Osteoblast (primary cell): Measurements from ENCODE around the gene GNAI3. TPM values are rescaled to one million over a fixed set of nuclear protein-coding genes. Genes with fewer than 3 reads are reported as not detected.

ENCODE experiments used
- DNase-seq: peaks from one replicate; pipeline ENCODE4 v3.0.0; 2011; ENCODE audit warnings: low spot score, mixed read lengths; ENCODE audit not compliant: insufficient read length; ENCODE audit errors: missing footprints
- H2AFZ ChIP-seq: 2 replicates; pipeline ENCODE4 v1.6.0; 2011; ENCODE audit warnings: mild to moderate bottlenecking, low read length
- H3K27ac ChIP-seq: 2 replicates; pipeline ENCODE4 v1.5.1; 2011; ENCODE audit warnings: mild to moderate bottlenecking, low read depth, low read length, moderate library complexity
- H3K27me3 ChIP-seq: 2 replicates; pipeline ENCODE4 v1.6.0; 2012; ENCODE audit warnings: mild to moderate bottlenecking, control low read depth, inconsistent platforms, low read length, moderate library complexity; ENCODE audit not compliant: insufficient read depth
- H3K36me3 ChIP-seq: 2 replicates; pipeline ENCODE4 v1.5.1; 2011; ENCODE audit warnings: mild to moderate bottlenecking, low read length, control low read depth, moderate library complexity; ENCODE audit not compliant: insufficient read depth
- H3K4me1 ChIP-seq: 2 replicates; pipeline ENCODE4 v1.5.1; 2011; ENCODE audit warnings: mild to moderate bottlenecking, low read length, control low read depth, moderate library complexity; ENCODE audit not compliant: insufficient read depth
- H3K4me2 ChIP-seq: 2 replicates; pipeline ENCODE4 v1.6.0; 2011; ENCODE audit warnings: mild to moderate bottlenecking, low read length; ENCODE audit not compliant: insufficient read depth
- H3K4me3 ChIP-seq: fragments of 200-600 bp; sonication (generic); 3 replicates; pipeline ENCODE4 v1.5.1; 2012; ENCODE audit warnings: mild to moderate bottlenecking, low read length, inconsistent platforms; ENCODE audit not compliant: insufficient read depth
- H3K79me2 ChIP-seq: 2 replicates; pipeline ENCODE4 v1.6.0; 2012; ENCODE audit warnings: mild to moderate bottlenecking, low read length, control low read depth, inconsistent platforms; ENCODE audit not compliant: insufficient read depth
- H3K9me3 ChIP-seq: 2 replicates; pipeline ENCODE4 v1.5.1; 2011; ENCODE audit warnings: low read depth, low read length, control low read depth
- H4K20me1 ChIP-seq: 2 replicates; pipeline ENCODE4 v1.6.0; 2012; ENCODE audit warnings: mild to moderate bottlenecking, low read length, control low read depth; ENCODE audit not compliant: insufficient read depth
- CTCF ChIP-seq: IDR thresholded peaks from 2 replicates; pipeline ENCODE4 v1.5.1; 2011; ENCODE audit warnings: mild to moderate bottlenecking, low read depth, low read length, moderate library complexity; ENCODE audit errors: extremely low read depth
- total RNA-seq: library from RNA; depleted of rRNA; stranded (reverse); fragments of >200 nt; gene quantifications from 2 replicates; pipeline ENCODE4 v1.2.3, GENCODE V29; 2012

GNAI3 gene
- total RNA-seq, 1 donor: 14.1 TPM

DNA sequence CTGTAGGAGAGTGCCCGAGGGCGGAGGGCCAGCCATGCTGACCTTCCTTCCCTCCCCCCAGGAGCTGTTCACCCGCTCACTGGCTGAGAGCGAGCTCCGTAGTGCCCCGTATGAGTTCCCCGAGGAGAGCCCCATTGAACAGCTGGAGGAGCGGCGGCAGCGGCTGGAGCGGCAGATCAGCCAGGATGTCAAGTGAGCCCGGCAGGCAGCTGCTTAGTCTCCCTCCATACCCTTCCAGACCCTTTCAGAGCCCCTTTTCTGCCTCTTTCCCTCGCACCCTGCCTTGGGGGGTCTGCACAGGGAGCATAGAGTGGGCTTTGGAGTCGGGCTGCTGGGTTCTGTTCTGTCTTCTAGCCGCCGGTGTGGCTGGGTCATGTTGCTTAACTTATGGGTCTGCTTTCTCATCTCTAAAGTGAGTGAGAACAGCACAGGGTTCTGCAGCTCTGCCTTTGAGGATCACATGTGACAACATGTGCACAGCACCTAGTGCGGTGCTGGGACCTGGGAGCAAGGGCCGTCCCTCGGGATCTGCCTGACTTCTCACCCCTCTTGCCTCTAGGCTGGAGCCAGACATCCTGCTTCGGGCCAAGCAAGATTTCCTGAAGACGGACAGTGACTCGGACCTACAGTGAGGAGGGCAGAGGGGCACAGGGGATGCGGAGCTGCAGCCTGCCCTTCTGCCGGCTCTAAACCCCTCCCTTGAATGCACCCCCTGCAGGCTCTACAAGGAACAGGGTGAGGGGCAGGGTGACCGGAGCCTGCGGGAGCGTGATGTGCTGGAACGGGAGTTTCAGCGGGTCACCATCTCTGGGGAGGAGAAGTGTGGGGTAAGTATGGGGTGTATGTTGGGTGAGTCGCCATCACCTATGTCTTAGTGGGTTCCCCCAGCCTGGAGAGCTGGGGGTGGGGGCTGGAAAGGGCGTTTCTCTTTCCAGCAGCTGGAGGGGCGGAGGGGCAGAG is 77.5 kb downstream of the GNAI3 start:
- TF ChIP-seq CTCF: no peak
- Histone ChIP-seq H3K79me2 (peaks cover 56% of the 10 kb centered on the region), H4K20me1 (peaks cover 61% of the 10 kb centered on the region), H3K27ac (no peak overlapping the region), H3K4me1 (peaks cover 32% of the 10 kb centered on the region), H3K4me3 (no peak overlapping the region), H3K4me2 (no peak overlapping the region), H3K36me3 (peaks cover 46% of the 10 kb centered on the region), H3K27me3 (no peaks in the 10 kb centered on the region), H2AFZ (no peak overlapping the region), H3K9me3 (no peaks in the 10 kb centered on the region)
- no peak for DNase-seq

DNA sequence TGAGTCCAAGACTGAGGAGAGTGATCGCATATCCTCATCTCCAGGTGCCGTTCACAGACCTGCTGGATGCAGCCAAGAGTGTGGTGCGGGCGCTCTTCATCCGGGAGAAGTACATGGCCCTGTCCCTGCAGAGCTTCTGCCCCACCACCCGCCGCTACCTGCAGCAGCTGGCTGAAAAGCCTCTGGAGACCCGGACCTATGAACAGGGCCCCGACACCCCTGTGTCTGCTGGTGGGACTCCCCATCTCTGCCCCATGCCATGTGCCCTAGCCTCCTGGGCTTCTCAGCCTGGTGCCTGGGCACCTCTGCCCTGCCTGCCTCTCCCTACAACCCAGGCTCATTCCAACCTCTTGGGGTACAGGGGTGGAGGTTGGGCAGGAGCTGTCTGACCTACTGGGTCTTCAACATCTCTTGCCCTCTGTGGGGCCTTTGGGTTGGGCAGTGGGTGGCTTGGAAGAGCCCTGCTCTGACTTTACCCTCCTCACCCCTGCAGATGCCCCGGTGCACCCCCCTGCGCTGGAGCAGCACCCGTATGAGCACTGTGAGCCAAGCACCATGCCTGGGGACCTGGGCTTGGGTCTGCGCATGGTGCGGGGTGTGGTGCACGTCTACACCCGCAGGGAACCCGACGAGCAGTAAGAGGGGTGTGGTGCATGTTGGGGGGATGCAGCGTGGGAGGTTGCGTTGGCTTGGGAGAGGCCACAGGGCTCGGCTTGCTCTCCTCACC is 78.4 kb downstream of the GNAI3 start:
- H2AFZ ChIP-seq: no peak overlapping the region
- no peak for TF ChIP-seq CTCF
- H3K9me3 ChIP-seq: no peaks in the 10 kb centered on the region
- peaks cover 46% of the 10 kb centered on the region for H3K79me2 ChIP-seq
- no peaks in the 10 kb centered on the region for H3K27me3 ChIP-seq
- no peak for DNase-seq
- no peak overlapping the region for H3K4me2 ChIP-seq
- peaks cover 55% of the 10 kb centered on the region for H3K36me3 ChIP-seq
- peaks cover 27% of the 10 kb centered on the region for H3K4me1 ChIP-seq
- no peak overlapping the region for H3K27ac ChIP-seq
- H4K20me1 ChIP-seq: peaks cover 60% of the 10 kb centered on the region
- no peak overlapping the region for H3K4me3 ChIP-seq

DNA sequence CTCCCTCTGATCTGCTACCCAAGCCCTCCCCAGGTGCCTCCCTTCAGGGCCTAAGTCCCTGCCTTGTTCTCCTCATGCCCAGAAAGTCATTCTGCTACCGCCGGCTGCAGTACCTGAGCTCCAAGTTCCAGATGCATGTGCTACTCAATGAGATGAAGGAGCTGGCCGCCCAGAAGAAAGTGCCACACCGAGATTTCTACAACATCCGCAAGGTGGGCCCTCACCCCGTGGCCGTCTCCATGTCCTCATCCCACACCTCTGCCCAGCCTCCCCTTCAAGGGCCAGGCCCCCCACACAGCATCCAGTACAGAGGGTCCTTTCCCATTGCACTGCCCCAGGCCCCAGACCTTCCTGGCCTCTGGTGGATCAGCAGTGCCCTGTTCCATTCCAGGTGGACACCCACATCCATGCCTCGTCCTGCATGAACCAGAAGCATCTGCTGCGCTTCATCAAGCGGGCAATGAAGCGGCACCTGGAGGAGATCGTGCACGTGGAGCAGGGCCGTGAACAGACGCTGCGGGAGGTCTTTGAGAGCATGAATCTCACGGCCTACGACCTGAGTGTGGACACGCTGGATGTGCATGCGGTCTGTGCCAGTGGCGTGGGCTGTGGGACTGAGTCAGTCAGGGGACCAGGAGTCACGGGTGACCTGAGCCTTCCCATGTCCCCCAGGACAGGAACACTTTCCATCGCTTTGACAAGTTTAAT is 79.4 kb downstream of the GNAI3 start:
- H3K36me3 ChIP-seq: peaks cover 65% of the 10 kb centered on the region
- no peak for DNase-seq
- no peak overlapping the region for H3K4me3 ChIP-seq
- no peaks in the 10 kb centered on the region for H3K9me3 ChIP-seq
- H3K4me1 ChIP-seq: peaks cover 17% of the 10 kb centered on the region
- H3K27me3 ChIP-seq: no peaks in the 10 kb centered on the region
- H3K79me2 ChIP-seq: peaks cover 36% of the 10 kb centered on the region
- H4K20me1 ChIP-seq: peaks cover 52% of the 10 kb centered on the region
- no peak for TF ChIP-seq CTCF
- H2AFZ ChIP-seq: no peak overlapping the region
- no peak overlapping the region for H3K4me2 ChIP-seq
- peak overlapping the region; percentile 37 for H3K27ac ChIP-seq
